HCT116 (cell line): ENCODE results near the gene GARIN3. TPM values are rescaled to one million over a fixed set of nuclear protein-coding genes. Genes with fewer than 3 reads are reported as not detected.

Experiments used
- ATAC-seq: fragments of 200-7000 bp; cut with Tn5 transposase; 2 replicates; pipeline ENCODE4 v1.9.1; 2020; ENCODE audit warnings: mild to moderate bottlenecking, moderate library complexity
- BruUV-seq: library from RNA; stranded (reverse); fragments of 400-500 nt; replicated peaks from 2 replicates; lab custom pipeline; 2021; lab: Mats Ljungman, UMichigan
- CTCF ChIA-PET: fragments of 300-600 bp; sonication (Branson Sonifier 250); formaldehyde crosslinking; loops from one replicate; lab custom pipeline; 2021; ENCODE audit warnings: antibody characterized with exemption; lab: Charles Lee
- POLR2A ChIA-PET: fragments of 300-600, 350-600 bp; sonication (Branson Sonifier 250); formaldehyde crosslinking; loops from one replicate; lab custom pipeline; 2021; ENCODE audit warnings: antibody characterized with exemption; lab: Charles Lee
- RAD21 ChIA-PET, 2 experiments: fragments of 300-600 bp; sonication (Branson Sonifier 250); formaldehyde crosslinking; loops; one replicate each; lab custom pipeline; 2023; ENCODE audit warnings: low total read pairs in 2 of 2; ENCODE audit not compliant: uncharacterized antibody in 2 of 2, unreplicated experiment in 2 of 2, low non-redundant PET in 1 of 2; lab: Charles Lee
- DNase-seq: peaks from one replicate; pipeline ENCODE4 v3.0.0-alpha.2; 2010; ENCODE audit warnings: low read depth, low spot score
- H2AFZ ChIP-seq: fragments of 200-600 bp; shearing (Covaris generic), sonication (generic); 2 replicates; pipeline ENCODE4 v1.6.1; 2017; ENCODE audit warnings: low read depth, mixed run types, mixed read lengths, antibody characterized with exemption, low read length; ENCODE audit not compliant: poor library complexity, severe bottlenecking
- H3K27ac ChIP-seq: 2 replicates; pipeline ENCODE4 v1.5.1; 2012; ENCODE audit warnings: low read depth, low read length
- H3K27me3 ChIP-seq: fragments of 200-600 bp; sonication (generic); 2 replicates; pipeline ENCODE4 v1.6.1; 2016; ENCODE audit warnings: mixed run types, low read length, mixed read lengths; ENCODE audit not compliant: insufficient read depth
- H3K36me3 ChIP-seq, 2 experiments: fragments of 200-500 bp in 1 of 2; fragments of 200-600 bp in 1 of 2; sonication (Bioruptor generic) in 1 of 2; sonication (generic) in 1 of 2; 2 replicates each; pipeline versions ENCODE4 v1.5.1 to v1.6.1; 2014 to 2016; ENCODE audit warnings: low read length in 2 of 2, inconsistent platforms in 1 of 2, mixed read lengths in 1 of 2, mixed run types in 1 of 2; ENCODE audit not compliant: insufficient read depth in 2 of 2, control insufficient read depth in 1 of 2
- H3K4me1 ChIP-seq, 2 experiments: fragments of 200-600 bp in 1 of 2; sonication (generic) in 1 of 2; 2 replicates each; pipeline versions ENCODE4 v1.5.1 to v1.6.1; 2012 to 2017; ENCODE audit warnings: low read length in 2 of 2, inconsistent platforms in 1 of 2, mild to moderate bottlenecking in 1 of 2, mixed read lengths in 1 of 2, mixed run types in 1 of 2, moderate library complexity in 1 of 2; ENCODE audit not compliant: insufficient read depth in 2 of 2, control insufficient read depth in 1 of 2
- H3K4me2 ChIP-seq: fragments of 200-600 bp; sonication (generic); 2 replicates; pipeline ENCODE4 v1.6.1; 2017; ENCODE audit warnings: mixed run types, low read length, mixed read lengths
- H3K4me3 ChIP-seq, 2 experiments: fragments of 200-600 bp in 1 of 2; sonication (generic) in 1 of 2; replicated peaks in 1 of 2; 2 replicates each; pipeline ENCODE4 v1.5.1; 2011 to 2016; ENCODE audit warnings: low read length in 2 of 2, control low read depth in 1 of 2, low read depth in 1 of 2, mild to moderate bottlenecking in 1 of 2, mixed read lengths in 1 of 2, mixed run types in 1 of 2
- H3K79me2 ChIP-seq: fragments of 200-600 bp; sonication (generic); 2 replicates; pipeline ENCODE4 v1.6.1; 2017; ENCODE audit warnings: mild to moderate bottlenecking, mixed run types, low read length, moderate library complexity, mixed read lengths; ENCODE audit not compliant: insufficient read depth
- H3K9ac ChIP-seq: fragments of 200-600 bp; sonication (generic); 2 replicates; pipeline ENCODE4 v1.6.1; 2016; ENCODE audit warnings: low read length, mixed read lengths
- H3K9me2 ChIP-seq: fragments of 200-600 bp; sonication (generic), shearing (Covaris generic); 2 replicates; pipeline ENCODE4 v1.6.1; 2017; ENCODE audit warnings: mixed run types, mild to moderate bottlenecking, moderate library complexity; ENCODE audit not compliant: insufficient read depth
- H3K9me3 ChIP-seq, 2 experiments: fragments of 200-500 bp in 1 of 2; fragments of 200-600 bp in 1 of 2; sonication (Bioruptor generic) in 1 of 2; sonication (generic) in 1 of 2; 2 replicates each; pipeline ENCODE4 v1.6.1; 2014 to 2017; ENCODE audit warnings: low read length in 2 of 2, mixed read lengths in 2 of 2, inconsistent platforms in 1 of 2, low read depth in 1 of 2, mild to moderate bottlenecking in 1 of 2, mixed run types in 1 of 2, moderate library complexity in 1 of 2; ENCODE audit not compliant: control insufficient read depth in 1 of 2, insufficient read depth in 1 of 2
- H4K20me1 ChIP-seq: fragments of 200-600 bp; sonication (generic), shearing (Covaris generic); 2 replicates; pipeline ENCODE4 v1.6.1; 2017; ENCODE audit warnings: mixed run types, mild to moderate bottlenecking, moderate library complexity; ENCODE audit not compliant: insufficient read depth
- ATF3 ChIP-seq: IDR thresholded peaks from 2 replicates; pipeline ENCODE4 v1.6.1; 2012
- CBX3 ChIP-seq: IDR thresholded peaks from 2 replicates; pipeline ENCODE4 v1.6.1; 2012; ENCODE audit warnings: low read depth
- CTCF ChIP-seq, 3 experiments: fragments of 200-600 bp in 1 of 3; sonication (generic) in 1 of 3; IDR thresholded peaks in 2 of 3; conservative IDR thresholded peaks in 1 of 3; 2 replicates each; pipeline ENCODE4 v1.5.1; 2012 to 2017; ENCODE audit warnings: low read depth in 2 of 3, low read length in 2 of 3, antibody characterized with exemption in 1 of 3, borderline replicate concordance in 1 of 3, control low read depth in 1 of 3, mild to moderate bottlenecking in 1 of 3, mixed read lengths in 1 of 3, mixed run types in 1 of 3, moderate library complexity in 1 of 3; ENCODE audit not compliant: insufficient read depth in 1 of 3
- EZH2phosphoT487 ChIP-seq: fragments of 200-600 bp; IDR thresholded peaks from 2 replicates; pipeline ENCODE4 v1.6.1; 2018; ENCODE audit warnings: antibody characterized with exemption, borderline replicate concordance
- FOSL1 ChIP-seq: IDR thresholded peaks from 2 replicates; pipeline ENCODE4 v1.6.1; 2012; ENCODE audit warnings: low read depth
- MAX ChIP-seq: IDR thresholded peaks from 2 replicates; pipeline ENCODE4 v1.6.1; 2012
- POLR2A ChIP-seq: IDR thresholded peaks from 2 replicates; pipeline ENCODE4 v1.7.0; 2011; ENCODE audit warnings: borderline replicate concordance; ENCODE audit not compliant: insufficient read depth, insufficient read length; ENCODE audit errors: extremely low read depth
- POLR2AphosphoS5 ChIP-seq: IDR thresholded peaks from 2 replicates; pipeline ENCODE4 v1.6.1; 2011; ENCODE audit warnings: mild to moderate bottlenecking, low read depth, low read length, moderate library complexity
- RAD21 ChIP-seq: IDR thresholded peaks from 2 replicates; pipeline ENCODE4 v1.6.1; 2012; ENCODE audit warnings: low read depth, mild to moderate bottlenecking
- SP1 ChIP-seq: IDR thresholded peaks from 2 replicates; pipeline ENCODE4 v1.6.1; 2012; ENCODE audit warnings: low read depth
- YY1 ChIP-seq: IDR thresholded peaks from 2 replicates; pipeline ENCODE4 v1.6.1; 2011; ENCODE audit warnings: low read length, low read depth, moderate library complexity, mild to moderate bottlenecking; ENCODE audit not compliant: insufficient replicate concordance; ENCODE audit errors: extremely low read depth
- ZNF274 ChIP-seq: fragments of 200-500 bp; sonication (Bioruptor generic); IDR thresholded peaks from 2 replicates; pipeline ENCODE4 v1.6.1; 2014; ENCODE audit warnings: mild to moderate bottlenecking, low read depth, low read length, inconsistent platforms
- intact Hi-C: fragments of 100-400 bp; cut with micrococcal nuclease; formaldehyde crosslinking; loops from 2 replicates; pipeline ENCODE4 v1.10.0; 2022
- total RNA-seq: library from RNA; stranded (reverse); gene quantifications from one replicate; pipeline ENCODE4 v1.2.1, GENCODE V29; 2021; ENCODE audit not compliant: unreplicated experiment
- TF ChIP-seq, protein P1 (sequence below): IDR thresholded peaks from 2 replicates; pipeline ENCODE4 v1.6.1; 2012; ENCODE audit warnings: low read depth

Gene GARIN3
- total RNA-seq, 1 experiment from 2014 or later = not detected

GRCh38 chr5:157160001-157160400 is 6.1 kb downstream of the GARIN3 start:
- no peaks in the 10 kb centered on the region for H3K4me1 ChIP-seq
- no peak for TF ChIP-seq CTCF (IDR thresholded peaks at IDR 0.05 in 2 of 3, conservative IDR thresholded peaks at IDR 0.05 in 1 of 3; ENCODE audit: borderline replicate concordance in 1 of 3, insufficient read depth in 1 of 3, low read depth in 2 of 3, low read length in 2 of 3)
- TF ChIP-seq EZH2phosphoT487 = no peak
- no peak for TF ChIP-seq YY1
- TF ChIP-seq, all 23 proteins: peak for 0
- no peaks in the 10 kb centered on the region for H3K79me2 ChIP-seq
- intact Hi-C loops = no loop called here
- H3K9ac ChIP-seq = no peak overlapping the region
- no peak overlapping the region for H2AFZ ChIP-seq
- no peak for ATAC-seq
- H4K20me1 ChIP-seq = no peaks in the 10 kb centered on the region
- no peaks in the 10 kb centered on the region for H3K36me3 ChIP-seq
- H3K9me3 ChIP-seq = no peaks in the 10 kb centered on the region
- H3K27me3 ChIP-seq = peaks cover 12% of the 10 kb centered on the region; the same call in 1 of the 2 replicates
- H3K4me2 ChIP-seq = no peak overlapping the region
- DNase-seq = no peak
- H3K27ac ChIP-seq = no peak overlapping the region
- ChIA-PET CTCF (no interaction called here), POLR2A (no interaction called here), RAD21 (no interaction called here)
- H3K9me2 ChIP-seq = no peaks in the 10 kb centered on the region
- no peak overlapping the region for H3K4me3 ChIP-seq
- no TSS peak for BruUV-seq

DNA sequence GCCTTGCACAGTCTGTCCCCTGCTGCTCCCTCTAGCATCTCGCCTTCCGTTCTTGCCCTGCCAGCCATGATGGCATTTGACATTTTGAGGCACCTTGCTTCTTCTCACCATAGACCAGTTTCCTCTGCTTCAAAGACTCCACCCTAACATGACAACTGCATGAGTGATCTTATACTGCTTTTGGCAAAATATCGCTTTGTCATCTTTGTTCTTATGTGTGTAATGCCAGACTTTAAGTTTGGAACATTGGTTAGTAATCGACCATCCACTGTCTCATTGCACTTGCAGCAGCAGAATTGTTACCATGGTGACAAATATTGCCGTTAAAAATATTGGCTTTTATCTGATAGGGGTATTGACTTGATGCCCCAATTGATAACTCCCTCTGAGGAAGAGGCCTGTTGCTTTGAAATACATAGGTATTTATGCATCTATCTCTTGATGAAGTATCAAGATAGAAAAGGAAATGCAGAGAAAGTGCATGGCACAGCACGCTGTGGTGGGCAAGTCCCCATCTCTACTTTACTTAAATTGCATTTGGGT is 6.8 kb downstream of the GARIN3 start:
- ChIA-PET RAD21 (no interaction called here), CTCF (no interaction called here), POLR2A (no interaction called here)
- Histone ChIP-seq H3K79me2 (no peaks in the 10 kb centered on the region), H3K27me3 (peaks cover 9% of the 10 kb centered on the region; the same call in 1 of the 2 replicates), H3K4me2 (no peak overlapping the region), H3K9me2 (no peaks in the 10 kb centered on the region), H4K20me1 (no peaks in the 10 kb centered on the region), H3K9me3 (no peaks in the 10 kb centered on the region), H2AFZ (no peak overlapping the region), H3K27ac (no peak overlapping the region), H3K36me3 (no peaks in the 10 kb centered on the region), H3K4me1 (no peaks in the 10 kb centered on the region), H3K4me3 (no peak overlapping the region), H3K9ac (no peak overlapping the region)
- ATAC-seq (no peak), DNase-seq (no peak)
- intact Hi-C loops = no loop called here
- BruUV-seq = no TSS peak
- TF ChIP-seq YY1 (no peak), CBX3 (no peak), POLR2AphosphoS5 (no peak), POLR2A (no peak), ZNF274 (no peak), SP1 (no peak), FOSL1 (no peak), RAD21 (no peak), ATF3 (no peak), MAX (no peak), EZH2phosphoT487 (no peak)
- TF ChIP-seq, protein P1, sequence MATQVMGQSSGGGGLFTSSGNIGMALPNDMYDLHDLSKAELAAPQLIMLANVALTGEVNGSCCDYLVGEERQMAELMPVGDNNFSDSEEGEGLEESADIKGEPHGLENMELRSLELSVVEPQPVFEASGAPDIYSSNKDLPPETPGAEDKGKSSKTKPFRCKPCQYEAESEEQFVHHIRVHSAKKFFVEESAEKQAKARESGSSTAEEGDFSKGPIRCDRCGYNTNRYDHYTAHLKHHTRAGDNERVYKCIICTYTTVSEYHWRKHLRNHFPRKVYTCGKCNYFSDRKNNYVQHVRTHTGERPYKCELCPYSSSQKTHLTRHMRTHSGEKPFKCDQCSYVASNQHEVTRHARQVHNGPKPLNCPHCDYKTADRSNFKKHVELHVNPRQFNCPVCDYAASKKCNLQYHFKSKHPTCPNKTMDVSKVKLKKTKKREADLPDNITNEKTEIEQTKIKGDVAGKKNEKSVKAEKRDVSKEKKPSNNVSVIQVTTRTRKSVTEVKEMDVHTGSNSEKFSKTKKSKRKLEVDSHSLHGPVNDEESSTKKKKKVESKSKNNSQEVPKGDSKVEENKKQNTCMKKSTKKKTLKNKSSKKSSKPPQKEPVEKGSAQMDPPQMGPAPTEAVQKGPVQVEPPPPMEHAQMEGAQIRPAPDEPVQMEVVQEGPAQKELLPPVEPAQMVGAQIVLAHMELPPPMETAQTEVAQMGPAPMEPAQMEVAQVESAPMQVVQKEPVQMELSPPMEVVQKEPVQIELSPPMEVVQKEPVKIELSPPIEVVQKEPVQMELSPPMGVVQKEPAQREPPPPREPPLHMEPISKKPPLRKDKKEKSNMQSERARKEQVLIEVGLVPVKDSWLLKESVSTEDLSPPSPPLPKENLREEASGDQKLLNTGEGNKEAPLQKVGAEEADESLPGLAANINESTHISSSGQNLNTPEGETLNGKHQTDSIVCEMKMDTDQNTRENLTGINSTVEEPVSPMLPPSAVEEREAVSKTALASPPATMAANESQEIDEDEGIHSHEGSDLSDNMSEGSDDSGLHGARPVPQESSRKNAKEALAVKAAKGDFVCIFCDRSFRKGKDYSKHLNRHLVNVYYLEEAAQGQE = no peak
